Duodenal mucosa (tissue), 2 donors: ENCODE measurements around the gene CMC1.
"Not testable (repeated sequence)": the region's sequence is repeated elsewhere in the genome, so short reads cannot be mapped to it uniquely, and the experiment has no call there.

Source experiments
- H3K27ac ChIP-seq: one replicate; pipeline ENCODE4 v1.7.0; 2013; ENCODE audit warnings: low read depth, low read length
- H3K27me3 ChIP-seq, 2 donors: one replicate each; pipeline ENCODE4 v1.7.0; 2013; ENCODE audit warnings: low read length in 2 of 2, control low read depth in 1 of 2; ENCODE audit not compliant: insufficient read depth in 2 of 2, control insufficient read depth in 1 of 2
- H3K36me3 ChIP-seq, 2 donors: one replicate each; pipeline ENCODE4 v1.7.0; 2013; ENCODE audit warnings: low read length in 2 of 2, control low read depth in 1 of 2; ENCODE audit not compliant: insufficient read depth in 2 of 2, control insufficient read depth in 1 of 2
- H3K4me1 ChIP-seq, 2 donors: one replicate each; pipeline ENCODE4 v1.7.0; 2013; ENCODE audit warnings: low read length in 2 of 2, control low read depth in 1 of 2; ENCODE audit not compliant: insufficient read depth in 2 of 2, control insufficient read depth in 1 of 2
- H3K4me3 ChIP-seq, 2 donors: one replicate each; pipeline ENCODE4 v1.7.0; 2013; ENCODE audit warnings: low read length in 2 of 2, low read depth in 1 of 2
- H3K9ac ChIP-seq, 2 donors: one replicate each; pipeline ENCODE4 v1.7.0; 2013; ENCODE audit warnings: low read length in 2 of 2, low read depth in 1 of 2
- H3K9me3 ChIP-seq, 2 donors: one replicate each; pipeline ENCODE4 v1.7.0; 2013; ENCODE audit warnings: low read length in 2 of 2, control low read depth in 1 of 2; ENCODE audit not compliant: control insufficient read depth in 1 of 2

CMC1 gene

DNA sequence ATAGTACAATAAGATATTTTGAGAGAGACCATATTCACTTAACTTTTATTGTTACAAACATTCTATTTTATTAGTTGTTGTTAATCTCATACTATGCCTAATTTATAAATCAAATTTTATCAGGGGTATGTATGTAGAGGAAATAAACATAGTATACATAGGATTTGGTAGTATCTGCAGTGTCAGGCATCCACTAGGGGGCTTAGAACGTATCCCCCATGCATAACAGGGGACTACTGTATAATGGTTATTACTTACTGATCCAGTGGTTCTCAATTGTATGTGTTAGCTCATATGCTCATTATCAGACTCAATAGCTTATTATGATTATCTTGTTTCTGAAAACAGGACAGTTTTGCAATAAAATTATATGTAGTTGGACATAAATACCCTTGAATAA, 27.6 kb downstream of the CMC1 start:
- Histone ChIP-seq H3K27ac (no peak overlapping the region), H3K4me3 (no peak overlapping the region), H3K4me1 (peaks cover 0 to 12% of the 10 kb centered on the region in 2 donors), H3K9ac (no peak overlapping the region), H3K36me3 (peaks cover 6 to 22% of the 10 kb centered on the region in 2 donors), H3K27me3 (no peaks in the 10 kb centered on the region), H3K9me3 (peaks cover 6 to 20% of the 10 kb centered on the region in 2 donors)

DNA sequence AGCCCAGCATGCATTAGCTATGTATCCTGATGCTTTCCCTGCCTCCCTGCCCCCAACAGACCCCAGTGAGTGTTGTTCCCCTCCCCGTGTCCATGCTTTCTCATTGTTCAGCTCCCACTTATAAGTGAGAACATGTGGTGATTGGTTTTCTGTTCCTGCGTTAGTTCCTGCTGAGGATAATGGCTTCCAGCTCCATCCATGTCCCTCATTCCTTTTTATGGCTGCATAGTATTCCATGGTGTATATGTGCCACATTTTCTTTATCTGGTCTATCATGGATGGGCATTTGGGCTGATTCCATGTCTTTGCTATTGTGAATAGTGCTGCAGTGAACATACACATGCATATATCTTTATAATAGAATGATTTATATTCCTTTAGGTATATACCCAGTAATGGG, 28.5 kb downstream of the CMC1 start:
- not testable (repeated sequence) for H3K27me3 ChIP-seq, H3K9ac ChIP-seq, H3K4me3 ChIP-seq, H3K27ac ChIP-seq
- Histone ChIP-seq H3K9me3 (peaks cover 6 to 20% of the 10 kb centered on the region in 2 donors), H3K36me3 (peaks cover 6 to 19% of the 10 kb centered on the region in 2 donors), H3K4me1 (peaks cover 0 to 12% of the 10 kb centered on the region in 2 donors)

GRCh38 chr3:28273837-28274236, 32.4 kb downstream of the CMC1 start:
- Histone ChIP-seq H3K4me1 (no peaks in the 10 kb centered on the region), H3K9me3 (peaks cover 6 to 20% of the 10 kb centered on the region in 2 donors), H3K36me3 (peaks cover 3 to 24% of the 10 kb centered on the region in 2 donors), H3K9ac (no peak overlapping the region), H3K27me3 (no peaks in the 10 kb centered on the region), H3K4me3 (no peak overlapping the region), H3K27ac (no peak overlapping the region)

- Histone ChIP-seq H3K27me3 (no peaks in the 10 kb centered on the region), H3K4me3 (no peak overlapping the region)
Observed at GRCh38 chr3:28278918-28279317, 37.5 kb downstream of the CMC1 start.

DNA sequence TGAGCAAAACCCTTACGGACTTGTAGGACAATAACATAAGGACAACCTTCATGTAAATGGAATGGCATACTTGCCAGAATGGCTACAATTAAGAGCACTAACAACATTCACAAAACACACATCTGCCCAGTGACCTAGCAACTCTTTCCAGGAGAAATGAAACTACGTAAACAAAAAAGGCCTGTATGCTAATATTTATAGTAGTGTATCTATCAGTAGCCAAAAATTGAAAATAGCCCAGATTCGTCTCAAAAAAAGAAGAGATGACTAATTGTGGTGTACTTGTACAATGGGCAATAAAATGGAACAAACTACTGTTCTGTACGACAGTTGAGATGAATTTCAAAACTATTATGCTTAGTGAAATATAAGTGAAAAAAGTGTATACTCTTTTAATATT, 38.4 kb downstream of the CMC1 start:
- Histone ChIP-seq H3K4me1 (no peaks in the 10 kb centered on the region), H3K9ac (no peak overlapping the region), H3K4me3 (no peak overlapping the region), H3K27ac (no peak overlapping the region), H3K27me3 (no peaks in the 10 kb centered on the region), H3K36me3 (peaks cover 3 to 8% of the 10 kb centered on the region in 2 donors), H3K9me3 (no peaks in the 10 kb centered on the region)

More at GRCh38 chr3:28278918-28279317, 37.5 kb downstream of the CMC1 start:
- no peaks in the 10 kb centered on the region for H3K4me1 ChIP-seq
- peaks cover 0 to under 1% of the 10 kb centered on the region in 2 donors for H3K9me3 ChIP-seq
- peaks cover 3 to 8% of the 10 kb centered on the region in 2 donors for H3K36me3 ChIP-seq
- no peak overlapping the region for H3K9ac ChIP-seq
- H3K27ac ChIP-seq = no peak overlapping the region

- Histone ChIP-seq H3K27me3 (no peaks in the 10 kb centered on the region), H3K9me3 (no peaks in the 10 kb centered on the region), H3K4me3 (no peak overlapping the region), H3K4me1 (no peaks in the 10 kb centered on the region), H3K27ac (no peak overlapping the region), H3K36me3 (peaks cover 0 to 1% of the 10 kb centered on the region in 2 donors), H3K9ac (no peak overlapping the region)
Observed at GRCh38 chr3:28280781-28281180, 39.4 kb downstream of the CMC1 start.

DNA sequence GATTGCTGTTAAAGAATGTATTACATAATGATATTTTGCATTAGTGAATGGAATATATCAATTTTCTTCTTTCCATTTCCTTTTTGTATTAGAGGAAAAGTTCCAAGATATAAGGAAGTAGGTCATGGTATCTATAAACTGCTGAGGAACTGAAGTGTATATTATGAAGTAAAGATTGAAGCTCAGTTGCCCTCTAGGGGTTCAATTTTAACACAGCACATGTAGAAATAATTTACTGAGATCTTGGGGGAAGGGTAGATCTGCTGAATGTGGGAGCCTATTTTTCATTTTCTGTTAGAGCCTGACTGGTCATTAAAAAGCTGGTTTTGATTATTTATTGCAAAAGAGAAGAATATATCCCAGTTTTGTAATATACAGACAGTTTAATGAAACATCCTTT, 45.2 kb downstream of the CMC1 start:
- no peak overlapping the region for H3K27ac ChIP-seq
- H3K9me3 ChIP-seq = no peaks in the 10 kb centered on the region
- no peaks in the 10 kb centered on the region for H3K4me1 ChIP-seq
- H3K27me3 ChIP-seq = no peaks in the 10 kb centered on the region
- H3K36me3 ChIP-seq = peaks cover 0 to 3% of the 10 kb centered on the region in 2 donors
- H3K9ac ChIP-seq = no peak overlapping the region
- H3K4me3 ChIP-seq = no peak overlapping the region

GRCh38 chr3:28287046-28287445, 45.6 kb downstream of the CMC1 start:
- Histone ChIP-seq H3K4me1 (no peaks in the 10 kb centered on the region), H3K27me3 (no peaks in the 10 kb centered on the region), H3K4me3 (no peak overlapping the region), H3K27ac (no peak overlapping the region), H3K36me3 (peaks cover 0 to 3% of the 10 kb centered on the region in 2 donors), H3K9me3 (no peaks in the 10 kb centered on the region), H3K9ac (no peak overlapping the region)

DNA sequence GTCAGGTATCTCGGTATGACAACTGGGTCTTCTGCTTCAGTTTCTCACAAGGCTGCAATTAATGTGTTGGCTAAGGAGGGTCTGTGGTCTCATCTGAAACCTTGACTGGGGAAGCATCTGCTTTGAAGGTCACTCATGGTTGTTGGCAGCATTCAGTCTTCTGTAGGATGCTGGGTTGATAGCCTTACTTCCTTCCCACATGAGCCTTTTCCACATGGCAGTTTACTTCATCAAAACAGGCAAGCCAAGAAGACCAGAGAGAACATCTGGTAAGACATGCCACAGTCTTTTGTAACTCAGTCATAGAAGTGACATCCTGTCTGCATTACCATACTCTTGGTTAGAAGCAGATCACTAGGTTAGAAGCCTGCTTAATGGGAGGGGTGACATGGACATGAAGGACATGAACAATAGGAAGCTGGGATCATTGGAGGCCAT, 49.5 kb downstream of the CMC1 start:
- no peaks in the 10 kb centered on the region for H3K9me3 ChIP-seq
- H3K4me1 ChIP-seq = peaks cover 0 to under 1% of the 10 kb centered on the region in 2 donors
- H3K4me3 ChIP-seq = no peak overlapping the region
- H3K9ac ChIP-seq = no peak overlapping the region
- H3K27me3 ChIP-seq = no peaks in the 10 kb centered on the region
- peaks cover 0 to 3% of the 10 kb centered on the region in 2 donors for H3K36me3 ChIP-seq
- H3K27ac ChIP-seq = no peak overlapping the region

- Histone ChIP-seq H3K27me3 (no peaks in the 10 kb centered on the region), H3K4me3 (no peak overlapping the region), H3K9ac (no peak overlapping the region), H3K27ac (no peak overlapping the region), H3K9me3 (no peaks in the 10 kb centered on the region), H3K36me3 (peaks cover 0 to 3% of the 10 kb centered on the region in 2 donors), H3K4me1 (peaks cover 0 to 4% of the 10 kb centered on the region in 2 donors)
Observed at GRCh38 chr3:28291577-28291976, 50.2 kb downstream of the CMC1 start.

DNA sequence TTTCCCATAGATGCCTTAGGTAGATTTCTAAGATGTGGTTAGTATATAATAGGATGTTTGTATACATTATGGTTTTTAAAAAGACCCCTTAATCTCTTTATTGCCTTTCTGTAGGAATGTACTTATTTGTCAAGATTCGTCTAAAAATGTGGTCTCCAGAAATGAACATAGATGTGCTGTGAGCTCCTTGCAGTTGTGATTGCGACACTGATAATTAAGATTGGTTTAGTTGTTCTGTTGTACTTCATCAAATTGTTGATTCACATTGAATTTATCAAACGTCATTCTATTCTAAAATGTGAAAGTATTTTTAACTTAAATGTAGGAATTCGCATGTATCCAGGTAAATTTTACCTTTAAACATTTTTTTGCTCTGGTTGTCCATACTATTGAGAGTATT, 51.2 kb downstream of the CMC1 start:
- Histone ChIP-seq H3K9ac (no peak overlapping the region), H3K27me3 (no peaks in the 10 kb centered on the region), H3K4me1 (peaks cover 0 to 4% of the 10 kb centered on the region in 2 donors), H3K9me3 (no peaks in the 10 kb centered on the region), H3K27ac (no peak overlapping the region), H3K36me3 (peaks cover 0 to 3% of the 10 kb centered on the region in 2 donors), H3K4me3 (no peak overlapping the region)
